Measurements from ENCODE around the gene FAM72D.
"Not testable (repeated sequence)": the region's sequence is repeated elsewhere in the genome, so short reads cannot be mapped to it uniquely, and the experiment has no call there.

The FAM72D gene

DNA sequence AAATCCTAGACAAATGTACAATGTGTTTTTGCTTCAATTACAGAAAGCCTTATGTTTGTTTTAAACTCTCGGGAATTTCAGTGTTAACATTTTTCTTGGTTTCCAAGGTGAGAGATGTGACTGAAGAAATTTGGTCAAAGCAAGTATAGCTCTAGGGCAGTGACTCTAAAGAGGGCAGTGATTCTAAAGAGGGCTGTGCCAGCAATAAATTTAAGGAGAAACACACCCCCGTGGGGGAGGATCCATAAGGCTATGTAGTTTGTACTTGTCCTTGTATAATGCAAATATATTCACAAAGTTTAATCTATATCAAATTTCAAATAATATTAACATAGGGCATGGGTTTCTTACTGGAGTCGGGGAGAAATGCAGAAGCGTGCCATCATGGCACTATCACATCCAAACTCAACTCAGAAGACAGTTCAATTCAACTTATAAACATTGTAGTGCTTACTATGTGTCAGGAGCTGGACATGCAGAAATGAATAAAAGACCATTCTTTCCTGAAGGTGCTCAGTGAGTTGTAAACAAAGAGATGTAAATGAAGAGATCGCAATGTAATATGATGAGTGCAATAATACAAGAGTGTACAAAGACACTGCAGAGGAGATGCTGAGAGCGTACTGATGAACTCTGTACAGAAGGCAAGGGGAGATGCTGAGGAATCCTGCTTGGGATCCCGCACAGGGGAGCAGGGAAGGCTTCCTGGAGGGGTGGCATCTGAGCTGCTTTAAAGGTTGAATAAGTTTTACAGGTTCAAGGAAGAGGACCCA is 13.1 kb upstream of the FAM72D start:
- DNase-seq (ENCODE audit: low read depth) = not testable (repeated sequence)

DNA sequence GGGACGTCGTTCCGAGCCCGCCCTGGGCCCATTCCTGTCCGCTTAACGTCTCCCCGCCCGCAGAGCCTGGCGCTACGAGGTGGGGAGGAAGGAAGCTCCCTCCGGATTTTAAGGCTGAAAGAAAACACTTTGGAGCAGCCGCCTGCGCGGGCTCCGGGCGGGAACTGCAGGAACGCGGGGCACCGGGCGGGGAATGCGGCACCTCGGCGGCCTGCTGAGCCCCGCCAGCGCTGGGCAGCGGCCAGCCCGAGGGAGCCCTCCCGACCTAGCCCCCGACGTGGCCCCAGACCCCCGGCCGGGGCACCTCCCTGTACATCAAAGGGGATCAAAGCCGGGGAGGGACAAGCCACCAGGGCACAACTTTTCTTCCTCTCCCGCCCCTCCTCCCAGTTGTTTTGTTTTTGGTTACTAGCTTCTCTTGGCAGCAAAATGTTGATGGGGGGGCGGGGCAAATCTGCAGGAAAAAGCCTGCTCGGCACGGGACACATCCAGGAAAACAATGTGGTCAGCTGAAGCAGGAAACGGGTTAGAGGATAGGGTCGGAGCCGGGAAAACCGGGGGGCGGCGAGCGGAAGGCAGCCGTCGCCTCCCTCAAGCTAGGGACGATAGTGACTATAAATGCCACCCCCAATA is 2.1 kb upstream of the FAM72D start:
- peak; percentile 30 for DNase-seq (ENCODE audit: low read depth)

DNA sequence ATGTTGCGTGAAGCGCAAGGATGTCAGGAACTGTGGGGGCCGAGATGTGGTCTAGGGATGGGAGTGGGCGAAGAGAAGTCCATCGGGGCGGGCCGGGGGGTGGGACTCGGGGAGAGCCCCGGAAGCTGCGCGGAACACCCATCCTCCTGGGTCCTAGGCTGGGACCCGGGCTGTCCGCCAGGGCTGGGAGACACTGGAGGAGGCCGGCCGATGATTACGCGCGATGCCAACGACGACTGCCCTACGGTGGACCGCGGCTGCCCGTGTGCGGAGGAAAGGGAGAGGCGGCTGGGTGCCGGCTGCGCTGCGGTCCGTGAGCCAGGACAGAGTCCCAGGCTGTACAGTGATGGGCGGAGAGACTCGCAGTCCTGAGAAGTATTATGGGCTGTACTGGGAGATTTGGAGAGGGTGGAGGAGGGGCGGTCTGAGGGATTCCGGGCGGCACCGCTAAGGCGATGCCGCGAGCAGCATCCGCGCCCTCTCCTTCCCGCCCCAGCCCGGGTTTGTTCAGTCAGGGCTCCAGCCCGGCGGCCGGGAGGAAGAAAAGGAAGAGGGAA is 1.0 kb upstream of the FAM72D start:
- not testable (repeated sequence) for DNase-seq (ENCODE audit: low read depth)

DNA sequence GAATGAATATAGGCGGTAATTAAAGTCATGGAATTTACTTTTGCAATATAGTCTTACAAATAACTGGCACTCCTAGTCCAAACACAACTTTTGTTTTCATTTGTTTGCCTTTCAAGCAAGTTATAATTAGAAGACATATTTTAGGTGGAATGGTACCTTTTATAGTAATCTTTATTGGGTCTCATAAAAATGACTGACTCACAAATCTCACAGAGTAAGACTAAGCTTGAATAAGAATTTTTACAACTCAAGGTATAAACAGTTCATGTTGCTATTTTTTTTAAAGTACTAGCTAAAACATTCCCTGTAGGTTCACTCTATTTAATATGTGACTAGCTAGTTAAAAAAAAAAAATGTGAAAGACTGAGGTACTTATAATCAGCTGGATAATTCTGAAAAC is 6.0 kb downstream of the FAM72D start:
- not testable (repeated sequence) for DNase-seq (ENCODE audit: low read depth)

DNA sequence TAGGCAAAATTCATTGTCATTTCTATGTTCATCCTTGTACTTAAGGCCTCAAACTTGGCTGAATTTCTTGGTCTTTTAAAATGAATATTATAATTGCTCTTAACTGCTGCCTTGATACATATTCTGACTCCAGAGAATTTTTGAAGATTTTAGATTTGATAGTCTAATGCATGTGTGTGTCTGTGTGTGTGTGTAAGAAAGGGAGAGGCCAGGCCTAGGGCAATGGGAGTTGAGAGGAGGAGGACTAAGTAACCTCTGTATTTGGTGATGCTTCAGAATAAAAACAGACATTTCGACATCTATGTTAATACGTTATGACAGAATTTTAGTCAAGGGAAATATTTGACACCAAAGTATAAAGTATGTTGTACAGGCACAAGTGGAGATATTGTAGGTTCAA is 7.5 kb downstream of the FAM72D start:
- DNase-seq (ENCODE audit: low read depth) = not testable (repeated sequence)

DNA sequence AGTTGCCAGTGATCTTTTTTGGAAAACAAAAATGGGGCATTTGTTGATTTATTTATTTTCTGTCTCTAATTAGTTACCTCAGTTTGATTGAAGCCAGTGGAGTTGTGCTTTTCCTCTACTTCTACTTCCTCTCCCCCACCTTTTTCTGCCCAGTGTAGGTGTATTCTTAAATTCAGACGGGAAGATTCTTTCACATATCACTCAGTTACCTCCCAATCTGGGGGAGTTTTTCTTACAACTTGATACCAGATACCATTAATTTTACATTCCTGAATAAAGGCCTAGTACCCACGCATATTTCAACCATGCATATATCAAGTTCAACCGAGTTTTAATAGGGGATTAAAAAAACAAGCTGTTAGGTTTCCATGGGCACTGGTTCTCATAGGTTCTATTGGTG is 15.9 kb downstream of the FAM72D start:
- not testable (repeated sequence) for DNase-seq (ENCODE audit: low read depth)

DNA sequence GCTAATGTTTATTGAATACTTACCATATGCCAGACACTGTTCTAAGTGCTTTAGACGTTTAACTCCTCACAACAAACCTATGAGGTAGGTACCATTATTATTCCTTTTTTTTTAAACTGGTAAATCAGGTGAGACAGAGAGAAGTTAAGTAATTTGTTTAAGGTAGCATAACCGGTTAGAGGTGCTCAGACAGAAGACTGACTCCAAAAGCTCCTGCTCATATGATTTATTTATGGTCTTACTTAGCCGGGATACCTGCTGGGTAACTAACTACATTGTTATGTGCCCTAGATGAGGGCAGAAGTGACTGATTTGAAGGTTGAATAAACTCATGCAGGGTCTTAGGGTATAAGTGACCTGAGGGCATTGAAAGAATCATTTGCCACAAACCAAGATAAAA is 16.9 kb downstream of the FAM72D start:
- DNase-seq (ENCODE audit: low read depth) = not testable (repeated sequence)

DNA sequence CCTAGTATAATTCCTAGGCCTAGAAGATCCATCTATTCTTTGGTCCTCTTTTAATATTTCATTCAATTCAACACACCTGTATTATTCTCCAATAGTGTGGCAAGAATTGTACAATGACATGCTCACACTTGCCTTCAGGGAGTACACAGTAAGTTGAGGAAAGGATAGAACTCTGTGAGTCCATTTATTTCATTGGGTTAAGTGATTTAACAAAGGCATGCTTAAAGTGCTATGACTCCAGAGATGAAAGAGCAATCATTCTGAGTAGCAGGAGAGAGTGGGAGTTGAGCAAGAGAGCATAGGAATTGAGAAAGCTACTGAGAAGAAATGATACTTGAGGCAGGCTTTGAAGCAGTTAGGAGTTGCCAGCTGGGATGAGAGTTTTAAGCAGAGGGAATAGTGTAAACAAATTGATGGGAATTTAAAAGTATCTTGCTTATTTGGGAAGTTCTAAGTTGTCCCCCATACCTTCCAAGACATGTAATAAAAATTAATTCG is 18.8 kb downstream of the FAM72D start:
- not testable (repeated sequence) for DNase-seq (ENCODE audit: low read depth)

DNA sequence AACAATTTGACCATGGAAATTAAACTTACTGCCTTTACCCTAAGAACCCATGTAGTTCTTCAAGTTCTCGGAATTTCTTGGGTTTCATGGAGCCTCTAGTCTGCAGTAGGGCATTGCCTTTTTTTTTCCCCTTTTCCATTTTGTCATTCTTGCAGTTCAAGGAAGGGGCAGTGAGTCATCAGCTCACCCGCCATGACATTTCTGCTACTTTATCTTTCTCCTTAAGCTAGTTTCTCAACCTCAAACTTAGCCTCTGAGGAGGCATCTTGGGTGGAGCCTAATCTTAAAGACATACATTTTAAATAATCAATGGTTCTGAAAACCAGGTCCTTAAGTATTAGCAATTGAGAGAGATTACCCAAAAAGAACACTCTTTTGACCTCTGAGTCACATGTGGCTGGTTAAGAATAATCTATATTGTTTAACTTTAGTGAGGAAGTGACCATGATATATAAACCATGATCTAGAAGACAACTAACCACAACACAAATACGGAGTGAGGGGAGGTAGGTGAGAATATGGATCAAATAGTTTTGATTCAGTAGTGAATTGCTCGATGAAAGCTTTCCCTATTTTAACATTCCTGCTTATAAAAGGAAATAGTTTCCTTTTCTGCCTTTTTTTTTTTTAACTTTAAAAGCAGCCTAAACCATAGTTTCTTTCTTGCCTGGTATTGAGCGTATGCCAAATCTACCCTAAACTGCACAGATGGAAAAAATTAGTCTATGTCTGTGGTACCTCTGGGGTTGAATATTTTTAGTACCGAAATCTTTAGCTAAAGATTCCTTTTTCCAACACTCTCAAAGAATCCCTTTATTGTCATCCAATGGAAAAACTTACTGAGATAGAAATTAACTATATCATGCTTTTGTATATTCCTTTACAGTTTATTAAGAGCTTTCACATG is 20.1 kb downstream of the FAM72D start:
- not testable (repeated sequence) for DNase-seq (ENCODE audit: low read depth)

DNA sequence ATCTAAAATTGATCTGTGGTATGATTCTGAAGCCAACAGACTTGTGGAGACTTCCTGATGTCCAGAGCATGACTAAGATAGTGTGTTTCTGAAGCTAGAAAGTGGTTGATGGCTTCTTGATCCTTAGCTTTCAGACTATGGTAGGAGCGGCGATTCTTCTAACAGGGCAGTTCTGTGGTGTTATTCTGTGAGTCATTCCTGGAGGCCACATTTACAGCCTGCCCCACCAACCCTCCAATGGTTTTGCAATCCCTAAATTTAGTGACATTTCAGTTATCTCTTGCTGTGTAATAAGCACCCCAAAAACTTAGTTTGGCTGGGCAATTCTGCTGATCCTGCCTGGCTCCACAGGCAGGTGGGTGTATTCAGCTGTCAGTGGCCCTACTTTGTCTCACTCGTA is 24.1 kb downstream of the FAM72D start:
- not testable (repeated sequence) for DNase-seq (ENCODE audit: low read depth)

DNA sequence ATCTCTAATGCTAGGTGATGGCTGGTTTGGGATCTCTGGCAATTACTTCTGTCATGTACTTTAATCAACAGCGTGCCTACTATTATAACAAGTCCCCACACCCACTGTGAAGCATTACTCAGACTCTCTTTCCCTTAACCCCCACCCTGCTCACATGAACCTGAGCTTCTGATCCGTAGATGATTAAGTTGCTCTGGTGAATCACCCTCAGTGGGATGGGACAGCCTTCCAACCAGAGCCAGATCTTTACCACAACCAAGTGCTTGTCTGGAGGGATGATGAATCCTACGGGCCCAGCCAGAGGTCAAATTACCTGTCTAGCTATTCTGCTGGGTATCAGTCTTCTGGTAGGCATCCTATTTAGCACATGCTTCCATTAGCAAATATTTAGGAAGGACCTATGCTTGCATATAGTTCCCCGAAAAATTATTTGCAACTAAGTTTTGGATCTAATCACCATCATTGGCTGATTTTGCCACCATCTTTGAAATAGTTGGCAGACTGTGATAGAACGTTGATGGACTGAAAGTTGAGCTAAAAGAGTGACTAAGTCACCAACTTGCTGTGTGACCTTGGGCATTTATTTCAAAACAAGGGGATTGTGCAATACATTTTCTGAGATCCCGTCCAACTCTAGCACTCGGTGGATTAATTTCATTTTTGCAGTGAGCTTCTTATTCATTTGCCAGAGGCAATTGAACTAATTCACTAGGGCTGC is 26.7 kb downstream of the FAM72D start:
- not testable (repeated sequence) for DNase-seq (ENCODE audit: low read depth)

DNA sequence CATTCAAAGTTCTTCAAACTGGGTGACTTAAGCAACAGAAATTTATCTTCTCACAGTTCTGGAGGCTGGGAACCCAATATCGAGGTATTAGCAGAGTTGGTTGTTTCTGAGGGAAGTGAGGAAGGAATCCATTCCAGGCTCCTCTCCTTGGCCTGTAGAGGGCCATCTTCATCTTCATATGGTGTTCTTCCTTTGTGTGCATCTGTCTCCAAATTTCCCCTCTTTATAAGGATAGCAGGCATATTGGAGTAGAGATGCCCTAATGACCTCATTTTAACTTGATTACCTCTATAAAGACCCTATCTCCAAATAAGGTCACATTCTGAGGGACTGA is 27.3 kb downstream of the FAM72D start:
- DNase-seq (ENCODE audit: low read depth) = not testable (repeated sequence)

DNA sequence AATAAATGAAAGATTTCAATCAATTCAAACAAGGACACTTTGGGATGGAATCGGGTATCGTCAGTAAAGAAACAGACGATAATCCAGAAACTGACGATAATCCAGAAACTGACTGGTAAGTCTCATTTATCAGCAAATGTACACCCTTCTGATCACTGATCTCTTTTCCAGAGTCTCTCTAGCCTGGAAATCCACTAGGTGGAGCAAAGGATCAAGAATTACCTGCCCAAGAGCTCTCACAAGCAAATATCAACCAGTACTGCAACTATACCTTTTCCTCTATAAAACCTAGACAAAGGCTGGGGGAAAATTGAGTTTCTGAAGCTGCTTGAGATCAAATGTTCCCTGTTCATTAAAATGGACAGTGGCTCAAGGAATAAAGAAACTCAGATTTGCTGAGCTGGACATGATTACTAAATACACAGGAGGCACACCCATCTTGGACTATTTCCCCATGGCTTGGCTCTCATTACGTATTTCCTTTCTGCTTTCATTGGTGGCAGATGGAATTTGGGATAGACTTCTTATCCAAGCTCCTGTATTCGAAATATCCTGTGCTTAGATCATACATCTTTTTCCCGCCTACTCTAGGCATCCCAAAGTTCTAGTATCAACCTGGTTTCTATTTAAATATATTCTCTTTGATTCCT is 28.3 kb downstream of the FAM72D start:
- DNase-seq (ENCODE audit: low read depth) = not testable (repeated sequence)

DNA sequence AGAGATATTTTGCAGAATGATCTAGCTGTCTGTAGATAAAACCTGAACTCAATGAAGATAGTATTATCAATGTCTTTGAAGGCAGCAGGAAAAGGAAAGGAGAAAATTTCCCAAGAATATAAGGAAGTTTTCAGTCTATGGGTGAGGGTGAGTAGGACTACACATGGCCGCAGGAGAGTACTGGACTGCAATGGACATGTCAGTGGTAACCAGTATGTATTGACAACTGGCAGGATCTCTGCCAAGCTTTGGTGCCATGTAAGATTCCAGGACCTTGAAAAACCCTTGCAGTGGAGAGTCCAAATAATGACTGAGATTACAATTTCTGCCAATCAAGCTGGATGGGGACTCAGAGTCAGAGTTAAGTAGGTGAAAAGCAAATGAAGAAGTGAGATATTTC is 29.3 kb downstream of the FAM72D start:
- not testable (repeated sequence) for DNase-seq (ENCODE audit: low read depth)

DNA sequence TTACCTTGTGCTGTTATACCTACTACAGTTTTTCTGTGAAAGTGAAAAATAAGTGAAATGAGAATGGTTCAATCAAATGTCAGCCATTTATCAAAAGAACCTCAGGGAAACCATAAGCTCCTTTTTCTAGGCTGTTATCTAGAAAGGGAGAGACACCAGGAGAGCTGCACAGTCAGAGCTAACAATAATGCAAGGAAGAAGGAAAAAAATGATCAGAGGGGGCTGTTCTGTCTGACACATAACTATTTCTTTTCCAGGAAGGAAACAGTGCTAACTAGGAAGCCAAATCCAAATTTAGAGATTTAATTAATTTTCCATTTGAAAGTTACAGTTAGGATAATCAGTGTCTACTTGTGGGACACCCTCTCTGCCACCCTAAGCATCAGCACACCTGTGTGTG is 31.4 kb downstream of the FAM72D start:
- not testable (repeated sequence) for DNase-seq (ENCODE audit: low read depth)

DNA sequence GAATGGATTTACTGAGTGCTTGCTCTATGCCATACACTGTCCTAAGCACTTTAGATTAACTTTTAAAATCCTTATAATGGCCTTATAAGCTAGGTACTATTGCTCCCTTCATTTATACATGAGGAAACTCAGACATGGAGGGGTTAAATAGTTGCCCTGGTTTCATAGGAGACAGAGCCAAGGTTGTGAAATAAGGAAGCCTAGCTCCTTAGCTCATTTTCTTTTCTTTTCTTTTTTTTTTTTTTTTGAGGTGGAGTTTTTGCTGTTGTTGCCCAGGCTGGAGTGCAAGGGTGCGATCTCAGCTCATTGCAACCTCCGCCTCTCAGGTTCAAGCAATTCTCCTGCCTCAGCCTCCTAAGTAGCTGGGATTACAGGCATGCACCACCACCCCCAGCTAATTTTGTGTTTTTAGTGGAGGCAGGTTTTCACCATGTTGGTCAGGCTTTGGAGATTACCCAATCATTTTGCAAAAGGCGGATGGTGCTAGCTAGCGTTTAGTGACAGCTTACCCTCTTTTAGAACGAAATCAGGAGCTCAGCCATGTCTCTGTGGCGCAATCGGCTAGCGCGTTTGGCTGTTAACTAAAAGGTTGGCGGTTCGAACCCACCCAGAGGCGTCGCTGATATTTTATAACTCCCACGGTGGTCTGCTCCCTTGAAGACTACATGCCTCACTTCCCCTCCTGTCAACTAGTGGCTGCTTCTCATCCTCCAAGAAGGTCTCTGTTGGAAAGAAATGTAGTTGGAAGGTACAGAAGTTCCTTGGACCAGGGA is 33.1 kb downstream of the FAM72D start:
- peak; percentile 2 for DNase-seq (ENCODE audit: low read depth)

DNA sequence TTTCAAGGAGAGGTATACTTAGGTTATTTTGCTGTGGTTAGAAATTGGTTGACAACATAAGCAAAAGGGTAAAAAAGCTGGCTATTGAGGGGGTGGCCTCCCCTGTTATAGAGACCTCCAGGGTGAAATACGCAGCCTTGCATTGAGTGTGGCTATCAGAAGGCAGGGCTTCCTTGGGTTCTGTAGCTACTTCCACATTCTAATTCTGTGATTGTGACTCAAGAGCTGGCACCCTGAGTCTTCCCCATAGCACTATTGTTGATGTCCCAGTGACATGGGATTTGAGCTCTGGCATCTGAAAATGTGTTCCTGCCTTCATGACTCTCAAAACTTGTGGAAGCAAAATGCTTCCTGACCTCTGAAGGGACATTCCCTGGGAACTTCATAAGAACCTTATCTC is 38.7 kb downstream of the FAM72D start:
- not testable (repeated sequence) for DNase-seq (ENCODE audit: low read depth)

DNA sequence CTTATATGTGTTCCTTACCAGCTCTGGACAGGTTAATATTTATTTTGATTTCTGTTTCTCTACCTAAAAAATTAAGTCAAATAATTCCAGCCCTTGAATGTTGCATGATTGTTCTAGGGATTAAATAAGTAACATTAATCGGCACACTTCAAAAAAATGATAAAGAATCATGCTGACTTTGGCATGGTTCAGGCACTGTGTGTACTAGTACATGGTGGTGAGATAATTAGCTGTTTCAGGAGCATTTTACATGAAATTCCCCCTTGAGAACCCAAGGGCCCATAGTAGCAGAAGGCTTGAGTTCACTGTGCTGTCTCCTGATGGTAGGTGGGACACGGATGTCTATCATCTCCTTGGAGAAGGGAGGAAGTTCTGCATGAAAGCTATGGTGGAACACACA is 44.8 kb downstream of the FAM72D start:
- not testable (repeated sequence) for DNase-seq (ENCODE audit: low read depth)

DNA sequence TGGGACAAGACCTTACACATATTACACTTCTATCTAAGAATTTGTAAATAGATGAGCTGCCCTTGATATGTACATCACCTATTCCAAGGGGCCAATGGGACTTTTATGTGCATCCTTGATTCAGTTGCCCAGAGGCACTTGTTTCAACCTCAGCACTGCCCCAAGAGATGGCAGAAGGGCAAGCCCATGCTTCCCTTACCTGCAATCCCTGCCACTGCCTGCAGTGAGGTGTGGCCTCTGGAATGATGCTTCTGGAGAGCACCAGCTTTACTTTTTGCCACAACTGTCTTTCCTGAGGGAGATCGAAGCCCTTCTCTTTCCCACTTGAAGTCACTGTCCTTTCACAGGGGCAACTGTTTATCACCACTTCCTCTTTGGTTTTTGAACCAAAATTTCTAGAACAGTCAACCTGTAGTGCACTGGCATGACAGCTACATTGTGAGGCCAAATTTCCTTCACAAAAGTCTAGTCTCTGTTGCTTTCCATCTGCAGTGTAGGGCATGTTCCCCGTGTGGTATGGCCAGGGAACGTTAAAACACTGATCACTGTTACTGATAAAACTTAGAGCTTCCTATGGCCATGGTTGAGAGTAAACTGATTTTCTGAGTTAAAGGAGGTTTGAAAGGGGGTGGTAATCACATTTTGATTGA is 48.6 kb downstream of the FAM72D start:
- DNase-seq (ENCODE audit: low read depth) = not testable (repeated sequence)

DNA sequence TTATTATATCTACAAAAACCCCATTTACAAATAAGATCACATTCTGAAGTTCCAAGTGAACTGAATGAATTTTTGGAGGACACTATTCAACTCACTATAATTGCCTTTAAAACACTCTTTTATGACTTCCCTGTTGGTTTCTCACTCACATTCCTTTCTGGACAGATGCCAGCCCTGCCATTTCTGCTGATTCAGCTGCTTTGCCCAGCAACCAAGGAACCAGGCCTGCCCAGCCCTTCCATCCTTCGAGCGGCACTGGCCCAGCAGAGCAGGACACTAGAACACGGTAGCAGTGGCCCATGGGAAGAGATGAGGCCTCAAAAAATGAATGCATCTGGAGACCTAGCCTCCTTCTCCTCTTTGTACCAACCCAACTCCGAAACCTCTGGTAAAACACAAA is 50.5 kb downstream of the FAM72D start:
- DNase-seq (ENCODE audit: low read depth) = not testable (repeated sequence)

Measured in EH (cell line).